ENCODE data around the gene CDK5RAP2.
A peak's percentile ranks its signal among the peaks of the same experiment; 100 is the strongest.
"Not testable (repeated sequence)": the region's sequence is repeated elsewhere in the genome, so short reads cannot be mapped to it uniquely, and the experiment has no call there.

CDK5RAP2 gene

GRCh38 chr9:120474591-120475243, 105.2 kb downstream of the CDK5RAP2 start:
- no peak overlapping the region for H3K4me3 ChIP-seq (ENCODE audit: low read length)
- peak; percentile 67 for DNase-seq (ENCODE audit: low read depth)
- no peak for TF ChIP-seq CTCF (IDR thresholded peaks at IDR 0.05; ENCODE audit: insufficient read depth, low read depth, low read length, missing control alignments)

DNA sequence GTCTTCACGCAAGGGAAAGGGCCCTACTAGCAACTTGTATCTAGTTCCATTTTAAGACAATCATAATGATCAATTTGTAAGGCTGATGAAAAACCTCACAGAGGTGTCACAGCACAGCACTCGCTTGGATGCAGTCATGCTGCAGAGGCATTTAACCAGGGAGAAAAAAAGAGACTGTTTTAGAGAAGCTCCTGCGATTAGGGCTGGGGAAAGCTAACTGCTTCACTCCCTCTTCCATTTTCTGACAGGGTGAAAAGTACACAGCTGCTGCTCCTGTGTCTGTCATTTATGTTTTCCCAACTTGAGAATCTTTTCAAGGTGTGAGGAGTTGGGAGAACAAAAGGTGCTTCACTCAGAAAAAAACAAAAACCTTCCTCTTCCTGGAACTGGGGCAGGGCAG, 106.4 kb downstream of the CDK5RAP2 start:
- no peak overlapping the region for H3K4me3 ChIP-seq (ENCODE audit: low read length)
- TF ChIP-seq CTCF (IDR thresholded peaks at IDR 0.05; ENCODE audit: insufficient read depth, low read depth, low read length, missing control alignments): no peak
- no peak for DNase-seq (ENCODE audit: low read depth)

- no peak for DNase-seq (ENCODE audit: low read depth)
- H3K4me3 ChIP-seq (ENCODE audit: low read length): no peak overlapping the region
- no peak for TF ChIP-seq CTCF (IDR thresholded peaks at IDR 0.05; ENCODE audit: insufficient read depth, low read depth, low read length, missing control alignments)
Measured at GRCh38 chr9:120465685-120466407, 114.1 kb downstream of the CDK5RAP2 start.

- no peak overlapping the region for H3K4me3 ChIP-seq (ENCODE audit: low read length)
- DNase-seq (ENCODE audit: low read depth): no peak
- no peak for TF ChIP-seq CTCF (IDR thresholded peaks at IDR 0.05; ENCODE audit: insufficient read depth, low read depth, low read length, missing control alignments)
Measured at GRCh38 chr9:120464887-120465421, 115.0 kb downstream of the CDK5RAP2 start.

DNA sequence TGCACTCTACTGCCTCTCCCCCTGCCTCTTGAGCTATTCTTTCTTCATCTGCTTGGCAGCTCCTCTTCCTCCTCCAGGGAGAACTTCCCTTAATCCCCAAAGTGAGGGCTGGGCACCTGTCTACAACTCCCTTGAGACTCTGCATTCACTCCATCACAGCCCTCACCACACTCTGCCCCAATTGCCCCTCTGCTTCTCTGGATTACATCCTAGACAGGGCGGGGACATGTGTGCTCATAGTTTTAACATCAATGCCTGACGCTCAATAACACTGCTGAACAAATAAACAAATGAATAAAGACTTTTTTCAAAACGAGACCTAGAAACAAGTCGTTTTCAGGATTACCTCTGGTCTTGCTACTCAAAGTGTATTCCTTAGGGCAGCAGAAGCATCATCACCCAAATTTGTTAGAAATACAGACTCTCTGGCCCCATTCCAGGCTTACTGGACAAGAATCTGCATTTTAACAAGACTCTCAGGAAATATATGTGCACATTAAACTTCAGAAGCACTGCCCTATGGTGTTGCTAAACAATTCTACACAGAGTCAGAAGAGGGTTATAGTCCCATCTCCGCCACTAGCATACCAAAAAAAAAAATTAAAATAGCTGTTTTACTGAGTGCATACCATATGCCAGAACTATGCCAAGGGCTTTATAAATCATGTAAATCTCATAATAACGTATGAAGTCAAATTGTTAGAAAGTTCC, 115.6 kb downstream of the CDK5RAP2 start:
- TF ChIP-seq CTCF (IDR thresholded peaks at IDR 0.05; ENCODE audit: insufficient read depth, low read depth, low read length, missing control alignments): no peak
- no peak overlapping the region for H3K4me3 ChIP-seq (ENCODE audit: low read length)
- DNase-seq (ENCODE audit: low read depth): no peak

GRCh38 chr9:120463765-120464164, 116.2 kb downstream of the CDK5RAP2 start:
- no peak for DNase-seq (ENCODE audit: low read depth)
- no peak for TF ChIP-seq CTCF (IDR thresholded peaks at IDR 0.05; ENCODE audit: insufficient read depth, low read depth, low read length, missing control alignments)
- H3K4me3 ChIP-seq (ENCODE audit: low read length): no peak overlapping the region

DNA sequence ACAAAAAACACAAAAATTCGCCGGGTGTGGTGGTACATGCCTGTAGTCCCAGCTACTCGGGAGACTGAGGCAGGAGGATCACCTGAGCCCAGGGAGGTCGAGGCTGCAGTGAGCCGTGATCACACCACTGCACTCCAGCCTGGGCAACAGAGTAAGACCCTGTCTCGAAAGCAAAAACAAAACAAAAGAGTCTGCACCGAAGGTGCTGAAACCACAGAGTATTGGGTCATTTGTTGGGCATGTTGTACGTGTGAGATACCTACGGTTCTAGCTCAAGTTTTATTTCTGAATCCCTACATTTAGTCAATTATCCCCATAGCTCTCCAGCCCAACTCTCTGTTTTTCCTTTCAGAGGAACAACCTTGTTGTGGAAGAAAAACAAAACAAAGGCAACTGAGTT, 118.3 kb downstream of the CDK5RAP2 start:
- not testable (repeated sequence) for DNase-seq (ENCODE audit: low read depth)

More for the DNA sequence above, 118.3 kb downstream of the CDK5RAP2 start:
- H3K4me3 ChIP-seq (ENCODE audit: low read length): not testable (repeated sequence)

Measured in epithelial cell of esophagus (primary cell).